Vagina (tissue), 2 donors: Measurements from ENCODE around the gene ITIH1. TPM values are rescaled to one million over a fixed set of nuclear protein-coding genes. Genes with fewer than 3 reads are reported as not detected.

Experiments used
- DNase-seq, 2 donors: peaks; one replicate each; pipeline ENCODE4 v3.0.0-alpha.2; 2017; ENCODE audit errors: extremely low spot score in 2 of 2
- H3K27ac ChIP-seq: fragments of 200-600 bp; sonication (generic); one replicate; pipeline ENCODE4 v1.5.1; 2019
- H3K27me3 ChIP-seq: fragments of 200-600 bp; sonication (generic); one replicate; pipeline ENCODE4 v1.5.1; 2019
- H3K36me3 ChIP-seq, 2 donors: fragments of 200-600 bp; sonication (generic); one replicate each; pipeline ENCODE4 v1.5.1; 2017 to 2019
- H3K4me1 ChIP-seq: fragments of 200-600 bp; sonication (generic); one replicate; pipeline ENCODE4 v1.5.1; 2019
- H3K4me3 ChIP-seq, 2 donors: fragments of 200-600 bp; sonication (generic); 1 replicate in 1 of 2; 2 replicates in 1 of 2; pipeline ENCODE4 v1.5.1; 2016 to 2019
- H3K9me3 ChIP-seq: fragments of 200-600 bp; sonication (generic); one replicate; pipeline ENCODE4 v1.5.1; 2019
- POLR2A ChIP-seq, 2 donors: fragments of 450-650 bp; IDR thresholded peaks; one replicate each; pipeline ENCODE4 v1.6.1; 2017; ENCODE audit warnings: antibody characterized with exemption in 2 of 2, mild to moderate bottlenecking in 2 of 2, moderate library complexity in 2 of 2
- POLR2AphosphoS5 ChIP-seq, 2 donors: sonication (generic); formaldehyde crosslinking; IDR thresholded peaks; one replicate each; pipeline ENCODE4 v1.9.0; 2017; ENCODE audit warnings: antibody characterized with exemption in 2 of 2, mild to moderate bottlenecking in 2 of 2, low read depth in 1 of 2; ENCODE audit not compliant: insufficient read depth in 1 of 2
- intact Hi-C: fragments of 100-400 bp; cut with DNase I; formaldehyde crosslinking; loops from one replicate; pipeline ENCODE4 v1.15.1; 2023
- small RNA-seq: library from RNA; depleted of rRNA; stranded (forward); fragments of <200 nt; gene quantifications from one replicate; pipeline ENCODE3, GENCODE V24; 2016
- total RNA-seq: library from RNA; depleted of rRNA; stranded (reverse); fragments of >200 nt; gene quantifications from one replicate; pipeline ENCODE4 v1.2.3, GENCODE V29; 2016
- TF ChIP-seq, protein P1 (sequence below), 3 experiments: fragments of 450-650 bp in 2 of 3; fragments of 200-600 bp in 1 of 3; sonication (generic) in 1 of 3; IDR thresholded peaks; one replicate each; pipeline ENCODE4 v1.5.1; 2017 to 2019; ENCODE audit warnings: antibody characterized with exemption in 3 of 3, mild to moderate bottlenecking in 2 of 3, moderate library complexity in 2 of 3

ITIH1 gene
- total RNA-seq, 1 donor from 2014 or later, result 0.98 TPM

- TF ChIP-seq, protein P1, sequence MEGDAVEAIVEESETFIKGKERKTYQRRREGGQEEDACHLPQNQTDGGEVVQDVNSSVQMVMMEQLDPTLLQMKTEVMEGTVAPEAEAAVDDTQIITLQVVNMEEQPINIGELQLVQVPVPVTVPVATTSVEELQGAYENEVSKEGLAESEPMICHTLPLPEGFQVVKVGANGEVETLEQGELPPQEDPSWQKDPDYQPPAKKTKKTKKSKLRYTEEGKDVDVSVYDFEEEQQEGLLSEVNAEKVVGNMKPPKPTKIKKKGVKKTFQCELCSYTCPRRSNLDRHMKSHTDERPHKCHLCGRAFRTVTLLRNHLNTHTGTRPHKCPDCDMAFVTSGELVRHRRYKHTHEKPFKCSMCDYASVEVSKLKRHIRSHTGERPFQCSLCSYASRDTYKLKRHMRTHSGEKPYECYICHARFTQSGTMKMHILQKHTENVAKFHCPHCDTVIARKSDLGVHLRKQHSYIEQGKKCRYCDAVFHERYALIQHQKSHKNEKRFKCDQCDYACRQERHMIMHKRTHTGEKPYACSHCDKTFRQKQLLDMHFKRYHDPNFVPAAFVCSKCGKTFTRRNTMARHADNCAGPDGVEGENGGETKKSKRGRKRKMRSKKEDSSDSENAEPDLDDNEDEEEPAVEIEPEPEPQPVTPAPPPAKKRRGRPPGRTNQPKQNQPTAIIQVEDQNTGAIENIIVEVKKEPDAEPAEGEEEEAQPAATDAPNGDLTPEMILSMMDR (IDR thresholded peaks at IDR 0.05), result no peak
- TF ChIP-seq POLR2AphosphoS5 (IDR thresholded peaks at IDR 0.05; ENCODE audit: insufficient read depth in 1 of 2, low read depth in 1 of 2) (no peak), POLR2A (IDR thresholded peaks at IDR 0.05) (no peak)
- Histone ChIP-seq H3K36me3 (peaks cover 0 to 17% of the 10 kb centered on the region in 2 donors), H3K27ac (no peak overlapping the region), H3K9me3 (no peaks in the 10 kb centered on the region), H3K4me3 (no peak overlapping the region), H3K4me1 (peaks cover 34% of the 10 kb centered on the region), H3K27me3 (no peaks in the 10 kb centered on the region)
- DNase-seq, result no peak
- intact Hi-C loops, result no loop called here
Measured at GRCh38 chr3:52841211-52841980, 64.0 kb downstream of the ITIH1 start.

Small RNAs within 50 kb of the gene (small RNA-seq; reads per million reads assigned to genes)
- gene AC006254.2 (not detected), gene MUSTN1 (not detected)

Other genes starting within 250 kb of the ITIH1 start
- 63.3 TPM for gene NT5DC2, start 243.7 kb upstream of the ITIH1 start, total RNA-seq
- gene UQCC5, start 241.0 kb upstream of the ITIH1 start, total RNA-seq, result 1.2 TPM
- gene PBRM1, start 91.7 kb upstream of the ITIH1 start, total RNA-seq, result 64.6 TPM
- 73.4 TPM for gene GNL3, start 91.6 kb upstream of the ITIH1 start, total RNA-seq
- gene GLT8D1, start 71.8 kb upstream of the ITIH1 start, total RNA-seq, result 29.7 TPM
- 68.5 TPM for gene SPCS1, start 71.5 kb upstream of the ITIH1 start, total RNA-seq
- 53.0 TPM for gene NEK4, start 6.7 kb upstream of the ITIH1 start, total RNA-seq
- gene ITIH3, start 17.2 kb downstream of the ITIH1 start, total RNA-seq, result 7.6 TPM
- gene ITIH4, start 53.1 kb downstream of the ITIH1 start, total RNA-seq, result 5.9 TPM
- gene MUSTN1, start 57.4 kb downstream of the ITIH1 start, total RNA-seq, result 30.2 TPM
- 12.5 TPM for gene STIMATE, start 119.9 kb downstream of the ITIH1 start, total RNA-seq